ENCODE results near the gene SLC44A4.
"Not testable (repeated sequence)": the region's sequence is repeated elsewhere in the genome, so short reads cannot be mapped to it uniquely, and the experiment has no call there.

SLC44A4 gene

GRCh38 chr6:31847276-31847978 is 31.4 kb downstream of the SLC44A4 start:
- Histone ChIP-seq H2AFZ (ENCODE audit: insufficient read depth, low read length, poor library complexity) (no peak overlapping the region), H3K79me1 (ENCODE audit: low read length) (no peaks in the 10 kb centered on the region), H2BK5ac (ENCODE audit: low read depth, low read length, poor library complexity) (no peak overlapping the region), H3K4me1 (ENCODE audit: control insufficient read depth in 1 of 2, insufficient read depth in 2 of 2, low read length in 2 of 2) (peaks cover 0 to 4% of the 10 kb centered on the region in 2 experiments), H4K8ac (ENCODE audit: low read depth, low read length) (no peak overlapping the region), H3K14ac (ENCODE audit: low read length) (no peak overlapping the region), H4K12ac (ENCODE audit: low read depth, low read length) (no peak overlapping the region), H3K4me3 (ENCODE audit: low read depth, low read length) (no peak overlapping the region), H3K36me3 (ENCODE audit: control insufficient read depth in 1 of 2, insufficient read depth in 2 of 2, low read length in 2 of 2) (peaks cover 4 to 6% of the 10 kb centered on the region in 2 experiments), H2BK12ac (ENCODE audit: low read length) (no peak overlapping the region), H3K9ac (ENCODE audit: low read length) (no peak overlapping the region), H3K4ac (ENCODE audit: low read depth, low read length) (no peak overlapping the region), H4K91ac (ENCODE audit: low read depth, low read length) (no peak overlapping the region), H3K4me2 (ENCODE audit: low read length) (no peak overlapping the region), H3K23ac (ENCODE audit: low read length) (no peak overlapping the region), H2AK5ac (ENCODE audit: low read length) (no peak overlapping the region), H3K27me3 (ENCODE audit: insufficient read depth, low read length) (no peaks in the 10 kb centered on the region), H3K79me2 (ENCODE audit: control insufficient read depth, insufficient read depth, low read length, poor library complexity) (no peaks in the 10 kb centered on the region), H3K9me3 (ENCODE audit: insufficient read depth, low read depth, low read length) (no peaks in the 10 kb centered on the region), H2BK120ac (ENCODE audit: insufficient read depth, low read length, poor library complexity) (no peak overlapping the region), H3K27ac (ENCODE audit: low read depth, low read length) (no peak overlapping the region), H3K18ac (ENCODE audit: low read length) (no peak overlapping the region)
- no CpG with 5 or more reads among the region's 2 CpGs for WGBS (ENCODE audit: extremely low coverage, insufficient coverage, insufficient read length)
- no peak for DNase-seq

GRCh38 chr6:31844507-31844906 is 34.3 kb downstream of the SLC44A4 start:
- Histone ChIP-seq H2BK12ac (ENCODE audit: low read length) (no peak overlapping the region), H3K27me3 (ENCODE audit: insufficient read depth, low read length) (no peaks in the 10 kb centered on the region), H3K9ac (ENCODE audit: low read length) (no peak overlapping the region), H4K8ac (ENCODE audit: low read depth, low read length) (no peak overlapping the region), H2BK120ac (ENCODE audit: insufficient read depth, low read length, poor library complexity) (no peak overlapping the region), H2BK5ac (ENCODE audit: low read depth, low read length, poor library complexity) (no peak overlapping the region), H3K4me1 (ENCODE audit: control insufficient read depth in 1 of 2, insufficient read depth in 2 of 2, low read length in 2 of 2) (peaks cover 0 to 2% of the 10 kb centered on the region in 2 experiments), H2AK5ac (ENCODE audit: low read length) (no peak overlapping the region), H3K79me1 (ENCODE audit: low read length) (no peaks in the 10 kb centered on the region), H3K4me3 (ENCODE audit: low read depth, low read length) (no peak overlapping the region), H3K27ac (ENCODE audit: low read depth, low read length) (no peak overlapping the region), H4K12ac (ENCODE audit: low read depth, low read length) (no peak overlapping the region), H3K9me3 (ENCODE audit: insufficient read depth, low read depth, low read length) (no peaks in the 10 kb centered on the region), H3K14ac (ENCODE audit: low read length) (no peak overlapping the region), H3K4me2 (ENCODE audit: low read length) (no peak overlapping the region), H3K23ac (ENCODE audit: low read length) (no peak overlapping the region), H2AFZ (ENCODE audit: insufficient read depth, low read length, poor library complexity) (no peak overlapping the region), H3K36me3 (ENCODE audit: control insufficient read depth in 1 of 2, insufficient read depth in 2 of 2, low read length in 2 of 2) (peaks cover 19 to 21% of the 10 kb centered on the region in 2 experiments), H3K79me2 (ENCODE audit: control insufficient read depth, insufficient read depth, low read length, poor library complexity) (no peaks in the 10 kb centered on the region), H3K18ac (ENCODE audit: low read length) (no peak overlapping the region), H3K4ac (ENCODE audit: low read depth, low read length) (no peak overlapping the region), H4K91ac (ENCODE audit: low read depth, low read length) (no peak overlapping the region)
- no CpG with 5 or more reads among the region's 3 CpGs for WGBS (ENCODE audit: extremely low coverage, insufficient coverage, insufficient read length)
- no peak for DNase-seq

- H3K14ac ChIP-seq (ENCODE audit: low read length) = no peak overlapping the region
- no peaks in the 10 kb centered on the region for H3K27me3 ChIP-seq (ENCODE audit: insufficient read depth, low read length)
- no peaks in the 10 kb centered on the region for H3K79me1 ChIP-seq (ENCODE audit: low read length)
- no peak overlapping the region for H3K4ac ChIP-seq (ENCODE audit: low read depth, low read length)
- no peak overlapping the region for H2BK120ac ChIP-seq (ENCODE audit: insufficient read depth, low read length, poor library complexity)
- H3K4me1 ChIP-seq (ENCODE audit: control insufficient read depth in 1 of 2, insufficient read depth in 2 of 2, low read length in 2 of 2) = peaks cover 7 to 9% of the 10 kb centered on the region in 2 experiments
- no peaks in the 10 kb centered on the region for H3K9me3 ChIP-seq (ENCODE audit: insufficient read depth, low read depth, low read length)
- no peak overlapping the region for H2BK5ac ChIP-seq (ENCODE audit: low read depth, low read length, poor library complexity)
- H4K91ac ChIP-seq (ENCODE audit: low read depth, low read length) = no peak overlapping the region
- H3K4me2 ChIP-seq (ENCODE audit: low read length) = no peak overlapping the region
- no peak overlapping the region for H3K27ac ChIP-seq (ENCODE audit: low read depth, low read length)
- no peak overlapping the region for H4K8ac ChIP-seq (ENCODE audit: low read depth, low read length)
- H2AK5ac ChIP-seq (ENCODE audit: low read length) = no peak overlapping the region
- no CpG with 5 or more reads among the region's 9 CpGs for WGBS (ENCODE audit: extremely low coverage, insufficient coverage, insufficient read length)
- H3K9ac ChIP-seq (ENCODE audit: low read length) = no peak overlapping the region
- no peak overlapping the region for H3K18ac ChIP-seq (ENCODE audit: low read length)
- no peak for DNase-seq
- H3K23ac ChIP-seq (ENCODE audit: low read length) = no peak overlapping the region
- peaks cover 36 to 45% of the 10 kb centered on the region in 2 experiments for H3K36me3 ChIP-seq (ENCODE audit: control insufficient read depth in 1 of 2, insufficient read depth in 2 of 2, low read length in 2 of 2)
- H2BK12ac ChIP-seq (ENCODE audit: low read length) = no peak overlapping the region
- H4K12ac ChIP-seq (ENCODE audit: low read depth, low read length) = no peak overlapping the region
- H3K4me3 ChIP-seq (ENCODE audit: low read depth, low read length) = no peak overlapping the region
- no peak overlapping the region for H2AFZ ChIP-seq (ENCODE audit: insufficient read depth, low read length, poor library complexity)
- peaks cover 2% of the 10 kb centered on the region for H3K79me2 ChIP-seq (ENCODE audit: control insufficient read depth, insufficient read depth, low read length, poor library complexity)
These were observed 36.7 kb downstream of the SLC44A4 start for GRCh38 chr6:31842053-31842452.

DNA sequence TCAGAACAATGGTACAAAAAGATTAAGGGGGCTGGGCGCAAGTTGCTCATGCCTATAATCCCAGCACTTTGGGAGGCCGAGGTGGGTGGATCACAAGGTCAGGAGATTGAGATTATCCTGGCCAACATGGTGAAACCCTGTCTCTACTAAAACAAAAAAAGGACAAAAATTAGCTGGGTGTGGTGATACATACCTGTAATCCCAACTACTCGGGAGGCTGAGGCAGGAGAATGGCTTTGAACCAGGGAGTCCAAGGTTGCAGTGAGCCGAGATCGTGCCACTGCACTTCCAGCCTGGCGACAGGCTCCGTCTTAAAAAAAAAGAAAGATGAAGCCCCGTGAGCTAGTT is 39.0 kb downstream of the SLC44A4 start:
- DNase-seq; H4K8ac ChIP-seq (ENCODE audit: low read depth, low read length); H2AFZ ChIP-seq (ENCODE audit: insufficient read depth, low read length, poor library complexity); H2BK120ac ChIP-seq (ENCODE audit: insufficient read depth, low read length, poor library complexity); H3K9me3 ChIP-seq (ENCODE audit: insufficient read depth, low read depth, low read length); H2BK12ac ChIP-seq (ENCODE audit: low read length); H3K18ac ChIP-seq (ENCODE audit: low read length); H4K91ac ChIP-seq (ENCODE audit: low read depth, low read length); H3K27ac ChIP-seq (ENCODE audit: low read depth, low read length); H2AK5ac ChIP-seq (ENCODE audit: low read length); H3K23ac ChIP-seq (ENCODE audit: low read length); H3K14ac ChIP-seq (ENCODE audit: low read length); H3K4me3 ChIP-seq (ENCODE audit: low read depth, low read length); H3K4me2 ChIP-seq (ENCODE audit: low read length); H3K9ac ChIP-seq (ENCODE audit: low read length); H4K12ac ChIP-seq (ENCODE audit: low read depth, low read length); H3K4ac ChIP-seq (ENCODE audit: low read depth, low read length); H2BK5ac ChIP-seq (ENCODE audit: low read depth, low read length, poor library complexity); H3K27me3 ChIP-seq (ENCODE audit: insufficient read depth, low read length): not testable (repeated sequence)
- no CpG with 5 or more reads among the region's 8 CpGs for WGBS (ENCODE audit: extremely low coverage, insufficient coverage, insufficient read length)
- peaks cover 11 to 17% of the 10 kb centered on the region in 2 experiments for H3K4me1 ChIP-seq (ENCODE audit: control insufficient read depth in 1 of 2, insufficient read depth in 2 of 2, low read length in 2 of 2)
- peaks cover 13% of the 10 kb centered on the region for H3K79me1 ChIP-seq (ENCODE audit: low read length)
- H3K36me3 ChIP-seq (ENCODE audit: control insufficient read depth in 1 of 2, insufficient read depth in 2 of 2, low read length in 2 of 2) = peaks cover 36 to 52% of the 10 kb centered on the region in 2 experiments
- H3K79me2 ChIP-seq (ENCODE audit: control insufficient read depth, insufficient read depth, low read length, poor library complexity) = peaks cover 18% of the 10 kb centered on the region

Measured in trophoblast cell (in vitro differentiated cells and primary cell).